K562 (cell line): ENCODE data around the gene ITPR3. TPM values are rescaled to one million over a fixed set of nuclear protein-coding genes. Genes with fewer than 3 reads are reported as not detected.
A peak's percentile ranks its signal among the peaks of the same experiment; 100 is the strongest.

Experiments used
- ATAC-seq: fragments of 200-7000 bp; cut with Tn5 transposase; 3 replicates; pipeline ENCODE4 v1.9.1; 2020; ENCODE audit warnings: moderate library complexity
- BruUV-seq: library from RNA; stranded (reverse); fragments of 400-500 nt; replicated peaks from 2 replicates; lab custom pipeline; 2021; lab: Mats Ljungman, UMichigan
- CTCF ChIA-PET: fragments of 300-600 bp; formaldehyde crosslinking; extraction: SDS; loops from one replicate; lab custom pipeline; 2021; ENCODE audit warnings: low intra/inter-chr PET ratio; lab: Yijun Ruan, JAX
- POLR2A ChIA-PET: fragments of 300-600, 350-650 bp; sonication (Branson Sonifier 250); formaldehyde crosslinking; extraction: SDS; loops from one replicate; lab custom pipeline; 2021; ENCODE audit warnings: antibody characterized with exemption, inconsistent platforms; lab: Yijun Ruan, JAX
- DNase-seq, 4 experiments: peaks; one replicate each; pipeline versions ENCODE4 v3.0.0 to v3.0.0-alpha.2; 2011 to 2018; ENCODE audit warnings: low spot score in 3 of 4, mixed read lengths in 3 of 4; ENCODE audit errors: extremely low read depth in 1 of 4
- FAIRE-seq: peaks from 2 replicates; lab custom pipeline; 2011; peaks lifted over from hg19 to GRCh38; lab: Jason Lieb, UNC
- H2AFZ ChIP-seq: 2 replicates; pipeline ENCODE4 v1.6.0; 2011; ENCODE audit warnings: low read depth, low read length, control low read depth, inconsistent platforms
- H3K27ac ChIP-seq: fragments of 200-600 bp; 3 replicates; pipeline ENCODE4 v1.8.0; 2011; ENCODE audit warnings: low read depth, mild to moderate bottlenecking, control low read depth, inconsistent platforms, low read length, moderate library complexity, mixed read lengths; ENCODE audit errors: extremely low read depth
- H3K27me3 ChIP-seq, 2 experiments: fragments of 300-600 bp in 1 of 2; 2 replicates in 1 of 2; 3 replicates in 1 of 2; pipeline versions ENCODE4 v1.6.0 to v1.8.0; 2011; ENCODE audit warnings: inconsistent platforms in 2 of 2, low read length in 2 of 2, mild to moderate bottlenecking in 1 of 2, mixed read lengths in 1 of 2, moderate library complexity in 1 of 2; ENCODE audit not compliant: control insufficient read depth in 2 of 2, insufficient read depth in 2 of 2
- H3K36me3 ChIP-seq: fragments of 300-600 bp; 3 replicates; pipeline ENCODE4 v1.8.0; 2011; ENCODE audit warnings: mild to moderate bottlenecking, low read length, inconsistent platforms; ENCODE audit not compliant: control insufficient read depth, insufficient read depth
- H3K4me1 ChIP-seq, 2 experiments: fragments of 200-600 bp in 1 of 2; replicated peaks in 1 of 2; 2 replicates in 1 of 2; 3 replicates in 1 of 2; pipeline versions ENCODE4 v1.5.1 to v1.8.0; 2011; ENCODE audit warnings: inconsistent platforms in 2 of 2, low read length in 2 of 2, mild to moderate bottlenecking in 1 of 2, mixed read lengths in 1 of 2, moderate library complexity in 1 of 2; ENCODE audit not compliant: control insufficient read depth in 2 of 2, insufficient read depth in 2 of 2
- H3K4me2 ChIP-seq: 2 replicates; pipeline ENCODE4 v1.6.1; 2011; ENCODE audit warnings: low read length, control low read depth, inconsistent platforms, mixed read lengths; ENCODE audit not compliant: insufficient read depth
- H3K4me3 ChIP-seq: fragments of 200-600 bp; sonication (generic), shearing (Covaris generic); 2 replicates; pipeline ENCODE4 v1.5.1; 2016; ENCODE audit warnings: control low read depth, inconsistent platforms
- H3K79me2 ChIP-seq: fragments of 200-600 bp; 3 replicates; pipeline ENCODE4 v1.8.0; 2011; ENCODE audit warnings: low read length, inconsistent platforms; ENCODE audit not compliant: control insufficient read depth, insufficient read depth
- H3K9ac ChIP-seq, 2 experiments: 2 replicates each; pipeline versions ENCODE4 v1.6.0 to v1.6.1; 2011; ENCODE audit warnings: low read depth in 2 of 2, low read length in 2 of 2, control low read depth in 1 of 2, inconsistent platforms in 1 of 2, mild to moderate bottlenecking in 1 of 2, mixed read lengths in 1 of 2; ENCODE audit not compliant: insufficient read depth in 1 of 2
- H3K9me1 ChIP-seq: one replicate; pipeline ENCODE4 v1.6.0; 2011; ENCODE audit warnings: inconsistent platforms, mild to moderate bottlenecking, low read length, moderate library complexity; ENCODE audit not compliant: control insufficient read depth, insufficient read depth
- H3K9me3 ChIP-seq: replicated peaks from 2 replicates; pipeline ENCODE4 v1.5.1; 2011; ENCODE audit warnings: low read depth, low read length, inconsistent platforms; ENCODE audit not compliant: control insufficient read depth, insufficient read depth
- H4K20me1 ChIP-seq: replicated peaks from 2 replicates; pipeline ENCODE4 v1.6.1; 2011; ENCODE audit warnings: low read length, inconsistent platforms, mixed read lengths; ENCODE audit not compliant: control insufficient read depth, insufficient read depth
- BHLHE40 ChIP-seq: IDR thresholded peaks from 2 replicates; pipeline ENCODE4 v1.6.1; 2011; ENCODE audit warnings: low read length, improper control_type of control experiment
- CCAR2 ChIP-seq: fragments of 200-400 bp; formaldehyde crosslinking; IDR thresholded peaks from 2 replicates; pipeline ENCODE4 v1.6.1; 2017; ENCODE audit warnings: mild to moderate bottlenecking, low read depth, low read length
- CEBPG ChIP-seq, 3 experiments: fragments of 200-800 bp in 1 of 3; sonication (Bioruptor generic) in 1 of 3; sonication (generic) in 1 of 3; formaldehyde crosslinking in 1 of 3; IDR thresholded peaks in 2 of 3; conservative IDR thresholded peaks in 1 of 3; 2 replicates each; pipeline versions ENCODE4 v1.6.1 to v1.8.0; 2016 to 2022; ENCODE audit warnings: missing compliant biosample characterization in 2 of 3, missing genetic modification characterization in 2 of 3, mild to moderate bottlenecking in 1 of 3, missing genetic modification reagents in 1 of 3
- EP400 ChIP-seq: fragments of 450-650 bp; IDR thresholded peaks from 2 replicates; pipeline ENCODE4 v1.6.1; 2017; ENCODE audit warnings: antibody characterized with exemption, mild to moderate bottlenecking, moderate library complexity
- KLF13 ChIP-seq: fragments of 450-650 bp; IDR thresholded peaks from 2 replicates; pipeline ENCODE4 v1.6.1; 2016; ENCODE audit warnings: missing genetic modification characterization, low read depth, mild to moderate bottlenecking, missing compliant biosample characterization, moderate library complexity, borderline replicate concordance
- NR2C1 ChIP-seq, 2 experiments: fragments of 450-650 bp; IDR thresholded peaks; 2 replicates each; pipeline ENCODE4 v1.6.1; 2017; ENCODE audit warnings: mild to moderate bottlenecking in 2 of 2, antibody characterized with exemption in 1 of 2, inconsistent platforms in 1 of 2, missing compliant biosample characterization in 1 of 2, missing genetic modification characterization in 1 of 2
- RFX1 ChIP-seq: fragments of 450-650 bp; IDR thresholded peaks from 2 replicates; pipeline ENCODE4 v1.6.1; 2016; ENCODE audit warnings: mild to moderate bottlenecking, moderate library complexity
- RREB1 ChIP-seq: fragments of 250-450 bp; sonication (Bioruptor Pico); IDR thresholded peaks from 2 replicates; pipeline ENCODE4 v1.4.0; 2020
- TAF7 ChIP-seq: fragments of 450-650 bp; IDR thresholded peaks from 2 replicates; pipeline ENCODE4 v1.6.1; 2016; ENCODE audit warnings: missing genetic modification characterization, missing compliant biosample characterization
- ZNF280A ChIP-seq: fragments of 450-650 bp; IDR thresholded peaks from 2 replicates; pipeline ENCODE4 v1.6.1; 2018; ENCODE audit warnings: mild to moderate bottlenecking, low read depth; ENCODE audit not compliant: partially characterized antibody
- WGBS: fragments of 100-300 bp; shearing (Covaris generic); methylation state at CpG from one replicate; pipeline ENCODE4 v1.1.6; 2016; ENCODE audit warnings: low coverage, mixed read lengths; ENCODE audit not compliant: insufficient coverage; ENCODE audit errors: missing lambda C conversion rate; 5-methylcytosine and 5-hydroxymethylcytosine counted together
- in situ Hi-C: fragments of 300-500 bp; cut with MboI; formaldehyde crosslinking; loops from 4 replicates; pipeline ENCODE4 v1.15.0; 2018; ENCODE audit warnings: inconsistent platforms, mixed read lengths
- intact Hi-C: fragments of 100-400 bp; cut with micrococcal nuclease; formaldehyde crosslinking; loops from 2 replicates; pipeline ENCODE4 v1.14.2; 2022
- polyA plus RNA-seq, 8 experiments: library from polyadenylated mRNA; depleted of rRNA in 4 of 8; stranded (reverse) in 5 of 8; unstranded in 3 of 8; fragments of >200 nt; fragmentation: Nextera tagmentation in 2 of 8; fragmentation: Illumina TruSeq in 1 of 8; extraction: Ambion mirVana in 2 of 8; extraction: Trizol in 1 of 8; gene quantifications; 2 replicates each; pipeline versions ENCODE4 v1.2.1 to v1.2.3, GENCODE V29; 2011 to 2014; ENCODE audit warnings: inconsistent platforms in 1 of 8, missing spikeins in 1 of 8
- total RNA-seq, 7 experiments: library from RNA; depleted of rRNA in 6 of 7; stranded (reverse); fragments of >200 nt in 6 of 7; fragmentation: Illumina TruSeq in 2 of 7; extraction: Trizol in 2 of 7; gene quantifications; 2 replicates each; pipeline versions ENCODE4 v1.2.1 to v1.2.3, GENCODE V29; 2011 to 2021; ENCODE audit warnings: low replicate concordance in 1 of 7

ITPR3 gene
- total and polyA plus RNA-seq, 9 of the 15 experiments (the other 6 are each of a cell fraction or from before 2014, with no cell fraction given), result 0.39 to 35.7 (median 13.2) TPM

- TF ChIP-seq RREB1 (CRISPR knock-in tag) (no peak), KLF13 (tag) (no peak), CCAR2 (no peak), RFX1 (peak; percentile 63; the same call in 1 of the 2 replicates)
These were observed 30.3 kb downstream of the ITPR3 start (continued) for GRCh38 chr6:33651403-33651802.

- in situ Hi-C loops (no loop called here), intact Hi-C loops (no loop called here)
- FAIRE-seq, result no peak
- H3K9me1 ChIP-seq, result no peaks in the 10 kb centered on the region
- 87% methylated on average over 5 of the region's 5 CpGs for WGBS
- DNase-seq, result no peak
- no peaks in the 10 kb centered on the region for H3K9me3 ChIP-seq
- H3K79me2 ChIP-seq, result peaks cover 4% of the 10 kb centered on the region; the same call in 1 of the 3 replicates
- POLR2A ChIA-PET, result interaction anchor here (0.6 to 1.2 kb wide), 5 partner anchors 25 to 355 kb away, joined by 3 to 6 read pairs (median 3); no protein-coding TSS in a partner anchor
- H4K20me1 ChIP-seq, result peaks cover 11% of the 10 kb centered on the region; the same call in 1 of the 2 replicates
- H3K4me1 ChIP-seq, result no peaks in the 10 kb centered on the region; a peak in 1 of 5 replicates
- no peak overlapping the region for H3K4me2 ChIP-seq
- no peak overlapping the region for H2AFZ ChIP-seq
- peak overlapping the region in 1 of 2 experiments; percentile 2; a peak in 1 of 4 replicates for H3K9ac ChIP-seq
- no peak overlapping the region for H3K4me3 ChIP-seq
- no TSS peak for BruUV-seq
- no peak for ATAC-seq
- H3K27ac ChIP-seq, result no peak overlapping the region
- peaks cover 42% of the 10 kb centered on the region; the same call in 2 of the 3 replicates for H3K36me3 ChIP-seq
- CTCF ChIA-PET, result no interaction called here
- H3K27me3 ChIP-seq, result no peaks in the 10 kb centered on the region
- no peak for TF ChIP-seq BHLHE40
- TF ChIP-seq ZNF280A, result no peak
- no peak for TF ChIP-seq TAF7 (tag)
- TF ChIP-seq NR2C1 (IDR thresholded peaks at IDR 0.05), result no peak
- TF ChIP-seq NR2C1 (tag; IDR thresholded peaks at IDR 0.05), result no peak
- no peak for TF ChIP-seq CEBPG (CRISPR knock-in tag; IDR thresholded peaks at IDR 0.05)
- no peak for TF ChIP-seq CEBPG (tag; conservative IDR thresholded peaks at IDR 0.05 in 1 of 2, IDR thresholded peaks at IDR 0.05 in 1 of 2)
- no peak for TF ChIP-seq EP400
These were observed 30.9 kb downstream of the ITPR3 start for GRCh38 chr6:33652002-33652401.
